ENCODE measurements around the gene RPS6KL1. TPM values are rescaled to one million over a fixed set of nuclear protein-coding genes. Genes with fewer than 3 reads are reported as not detected.

The RPS6KL1 gene
- total RNA-seq, 1 experiment from 2014 or later, result 4.2 TPM

DNA sequence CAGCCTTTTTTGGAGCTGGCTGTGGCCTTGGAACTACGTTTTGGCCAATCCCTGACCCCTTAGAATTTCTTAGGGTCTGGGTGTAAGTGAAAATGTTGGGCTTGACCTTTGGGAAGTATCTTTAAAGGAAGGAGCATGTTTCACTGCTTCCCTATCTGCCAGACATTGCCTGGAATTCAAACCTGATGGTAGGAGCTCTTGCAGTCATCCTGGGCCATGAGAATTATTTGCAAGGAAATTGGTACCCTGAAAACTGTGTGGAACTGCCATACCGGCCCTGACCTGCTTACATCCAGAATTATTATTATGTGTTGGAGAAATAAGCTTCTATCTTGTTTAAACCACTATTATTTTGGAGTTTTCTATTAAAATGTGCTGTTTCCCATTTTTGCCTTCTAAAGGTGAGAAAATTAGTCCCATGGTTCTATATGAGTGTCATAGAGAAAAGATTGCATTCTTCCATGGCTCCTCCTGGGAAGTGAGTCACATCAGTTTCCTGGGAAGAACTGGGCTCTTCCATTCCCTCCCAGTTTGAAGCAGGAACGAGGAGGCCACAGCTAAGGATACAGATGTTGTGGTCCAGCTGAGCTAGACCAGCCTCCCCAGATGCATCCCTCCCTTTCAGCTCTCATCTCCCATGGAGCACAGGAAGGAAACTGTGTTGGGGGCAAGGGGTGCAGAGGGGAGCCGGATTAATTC lies 41.9 kb upstream of the RPS6KL1 start:
- peak overlapping the region; percentile 50 for H3K27ac ChIP-seq
- ChIA-PET CTCF (interaction anchor here (1.2 to 1.7 kb wide), 4 partner anchors 10 to 23 kb away, joined by 3 to 4 read pairs (median 4); no protein-coding TSS in a partner anchor), POLR2A (ENCODE audit: unreplicated experiment) (no interaction called here)
- no peaks in the 10 kb centered on the region; the same call in 1 of the 2 replicates for H3F3A ChIP-seq (ENCODE audit: insufficient read depth, low read depth)
- no peak overlapping the region for H3K4me3 ChIP-seq
- H4K20me1 ChIP-seq (ENCODE audit: insufficient read depth), result no peaks in the 10 kb centered on the region
- H3K36me3 ChIP-seq (ENCODE audit: low read depth), result no peaks in the 10 kb centered on the region
- intact Hi-C loops (cut with micrococcal nuclease; ENCODE audit: unreplicated experiment), result no loop called here
- H3K9me2 ChIP-seq (ENCODE audit: insufficient read depth), result no peaks in the 10 kb centered on the region
- H2AFZ ChIP-seq, result no peak overlapping the region
- no TSS peak for BruUV-seq (replicated peaks)
- no peaks in the 10 kb centered on the region for H3K79me2 ChIP-seq (ENCODE audit: low read depth)
- H3K4me1 ChIP-seq (replicated peaks; ENCODE audit: insufficient read depth), result peaks cover 32% of the 10 kb centered on the region
- H3K9me3 ChIP-seq (ENCODE audit: insufficient read depth, low read depth), result no peaks in the 10 kb centered on the region
- peak overlapping the region; percentile 15 for H3K4me2 ChIP-seq
- TF ChIP-seq CTCF (conservative IDR thresholded peaks at IDR 0.05), result no peak
- DNase-seq, result no peak
- no peaks in the 10 kb centered on the region for H3K27me3 ChIP-seq (ENCODE audit: insufficient read depth, low read depth)

- Histone ChIP-seq H3K4me1 (replicated peaks; ENCODE audit: insufficient read depth) (peaks cover 40% of the 10 kb centered on the region), H3K27me3 (ENCODE audit: insufficient read depth, low read depth) (no peaks in the 10 kb centered on the region), H3K9me2 (ENCODE audit: insufficient read depth) (no peaks in the 10 kb centered on the region), H3K36me3 (ENCODE audit: low read depth) (no peaks in the 10 kb centered on the region), H3K27ac (no peak overlapping the region), H2AFZ (0 out of 2 replicates have a peak overlapping the region, but pooled peaks have one; percentile 0), H3K4me3 (no peak overlapping the region), H4K20me1 (ENCODE audit: insufficient read depth) (no peaks in the 10 kb centered on the region), H3F3A (ENCODE audit: insufficient read depth, low read depth) (peaks cover 6% of the 10 kb centered on the region; the same call in 1 of the 2 replicates), H3K9me3 (ENCODE audit: insufficient read depth, low read depth) (no peaks in the 10 kb centered on the region), H3K4me2 (peak overlapping the region; percentile 4; the same call in 1 of the 2 replicates), H3K79me2 (ENCODE audit: low read depth) (no peaks in the 10 kb centered on the region)
- CTCF ChIA-PET, result interaction anchor here (0.6 to 1.7 kb wide), 7 partner anchors 11 to 158 kb away, joined by 3 to 5 read pairs (median 4); no protein-coding TSS in a partner anchor
- BruUV-seq (replicated peaks), result no TSS peak
- POLR2A ChIA-PET (ENCODE audit: unreplicated experiment), result interaction anchor here (0.5 to 1.1 kb wide), 5 partner anchors 8 to 696 kb away, joined by 3 to 5 read pairs (median 4); partner anchors contain the start of gene PGF
- TF ChIP-seq EZH2 (IDR thresholded peaks at IDR 0.05; ENCODE audit: low read depth), result no peak
- no peak for TF ChIP-seq CTCF (conservative IDR thresholded peaks at IDR 0.05)
- intact Hi-C loops (cut with micrococcal nuclease; ENCODE audit: unreplicated experiment), result no loop called here
- peak; percentile 73 to 76 for DNase-seq
Observed at GRCh38 chr14:74963705-74964271, 40.7 kb upstream of the RPS6KL1 start.

DNA sequence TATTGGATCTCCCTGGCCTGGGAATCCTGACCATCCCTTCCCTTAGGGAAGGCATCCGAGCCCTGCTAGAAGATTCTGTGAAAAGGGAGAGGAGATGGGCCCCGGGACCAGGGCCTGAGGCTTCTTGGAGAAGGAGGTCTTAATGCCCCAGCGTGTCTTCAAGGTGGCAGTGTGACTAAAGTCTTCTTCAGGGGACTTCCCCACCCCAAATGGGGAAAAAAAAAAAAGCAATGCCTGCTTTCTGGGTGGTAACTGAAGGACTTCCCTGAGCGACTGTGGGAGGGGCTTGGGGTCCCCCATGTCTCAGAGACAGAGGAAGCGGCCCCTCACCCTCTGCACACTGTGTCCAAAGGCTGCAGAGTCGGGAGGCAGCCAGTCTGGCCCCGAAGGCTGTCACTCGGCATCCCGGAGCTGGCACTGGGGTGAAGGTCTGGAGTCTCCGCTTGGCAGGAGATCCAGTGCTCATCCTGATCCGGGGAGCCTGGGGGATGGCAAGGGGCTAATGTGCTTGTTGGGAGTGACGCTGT lies 40.2 kb upstream of the RPS6KL1 start:
- CTCF ChIA-PET, result interaction anchor here (0.6 to 1.7 kb wide), 5 partner anchors 18 to 159 kb away, joined by 4 to 5 read pairs (median 4); no protein-coding TSS in a partner anchor
- H4K20me1 ChIP-seq (ENCODE audit: insufficient read depth), result no peaks in the 10 kb centered on the region

More for the DNA sequence above, 40.2 kb upstream of the RPS6KL1 start:
- no peak for TF ChIP-seq CTCF (conservative IDR thresholded peaks at IDR 0.05)
- TF ChIP-seq EZH2 (IDR thresholded peaks at IDR 0.05; ENCODE audit: low read depth), result no peak
- intact Hi-C loops (cut with micrococcal nuclease; ENCODE audit: unreplicated experiment), result no loop called here
- no peak overlapping the region for H3K4me2 ChIP-seq
- H3F3A ChIP-seq (ENCODE audit: insufficient read depth, low read depth), result peaks cover 9% of the 10 kb centered on the region; the same call in 1 of the 2 replicates
- H3K9me3 ChIP-seq (ENCODE audit: insufficient read depth, low read depth), result no peaks in the 10 kb centered on the region
- H3K27me3 ChIP-seq (ENCODE audit: insufficient read depth, low read depth), result no peaks in the 10 kb centered on the region
- DNase-seq, result no peak
- H3K36me3 ChIP-seq (ENCODE audit: low read depth), result no peaks in the 10 kb centered on the region
- H3K4me1 ChIP-seq (replicated peaks; ENCODE audit: insufficient read depth), result peaks cover 40% of the 10 kb centered on the region
- POLR2A ChIA-PET (ENCODE audit: unreplicated experiment), result interaction anchor here (0.7 to 1.1 kb wide), 3 partner anchors 8 to 697 kb away, joined by 3 to 5 read pairs (median 4); partner anchors contain the start of gene PGF
- H3K4me3 ChIP-seq, result no peak overlapping the region
- H3K27ac ChIP-seq, result no peak overlapping the region
- no peaks in the 10 kb centered on the region for H3K9me2 ChIP-seq (ENCODE audit: insufficient read depth)
- H3K79me2 ChIP-seq (ENCODE audit: low read depth), result no peaks in the 10 kb centered on the region
- no peak overlapping the region for H2AFZ ChIP-seq
- BruUV-seq (replicated peaks), result no TSS peak

Measured in PC-9 (cell line).